A549 (cell line): ENCODE measurements around the gene TIAM2.

Experiments
- CBX2 ChIP-seq: fragments of 200-600 bp; sonication (generic); IDR thresholded peaks from 2 replicates; pipeline ENCODE4 v1.6.1; 2016; ENCODE audit warnings: low read depth, mild to moderate bottlenecking, borderline replicate concordance
- ESRRA ChIP-seq: fragments of 150-350 bp; IDR thresholded peaks from 2 replicates; pipeline ENCODE4 v1.6.1; 2014; ENCODE audit warnings: mild to moderate bottlenecking, low read length, borderline replicate concordance
- MAFK ChIP-seq: fragments of 450-650 bp; IDR thresholded peaks from 2 replicates; pipeline ENCODE4 v1.6.1; 2014; ENCODE audit not compliant: partially characterized antibody
- NPAS2 ChIP-seq: fragments of 250-450 bp; sonication (Bioruptor Pico); IDR thresholded peaks from 2 replicates; pipeline ENCODE4 v1.8.0; 2022; ENCODE audit warnings: mild to moderate bottlenecking, moderate library complexity, borderline replicate concordance
- POLR2A ChIP-seq: IDR thresholded peaks from 2 replicates; pipeline ENCODE4 v1.6.1; 2012; ENCODE audit warnings: mild to moderate bottlenecking, low read length
- POLR2AphosphoS2 ChIP-seq: conservative IDR thresholded peaks from 2 replicates; pipeline ENCODE4 v1.6.1; 2012; ENCODE audit warnings: low read length, improper control_type of control experiment, inconsistent platforms
- RCOR1 ChIP-seq: fragments of 150-350 bp; IDR thresholded peaks from 2 replicates; pipeline ENCODE4 v1.6.1; 2014; ENCODE audit warnings: antibody characterized with exemption, low read length, low read depth
- RFX5 ChIP-seq: fragments of 450-650 bp; IDR thresholded peaks from 2 replicates; pipeline ENCODE4 v1.7.1; 2014; ENCODE audit warnings: antibody characterized with exemption, mild to moderate bottlenecking, moderate library complexity
- TP53 ChIP-seq: fragments of 250-450 bp; sonication (Bioruptor Pico); IDR thresholded peaks from 2 replicates; pipeline ENCODE4 v1.5.0; 2021; ENCODE audit warnings: mild to moderate bottlenecking, moderate library complexity
- ZC3H11A ChIP-seq: fragments of 450-650 bp; IDR thresholded peaks from 2 replicates; pipeline ENCODE4 v1.6.1; 2014; ENCODE audit warnings: antibody characterized with exemption, mild to moderate bottlenecking
- ZNF302 ChIP-seq: fragments of 250-450 bp; sonication (Bioruptor Pico); IDR thresholded peaks from 2 replicates; pipeline ENCODE4 v1.9.0; 2021; ENCODE audit warnings: inconsistent platforms, mild to moderate bottlenecking, moderate library complexity
- TF ChIP-seq, protein P1 (sequence below): fragments of >200 bp; sonication (Bioruptor Twin); formaldehyde crosslinking; IDR thresholded peaks from 3 replicates; pipeline ENCODE4 v1.5.1; 2016
- TF ChIP-seq, protein P2 (sequence below): fragments of 150-350 bp; IDR thresholded peaks from 2 replicates; pipeline ENCODE4 v1.6.1; 2014; ENCODE audit warnings: low read depth, mild to moderate bottlenecking, low read length

DNA sequence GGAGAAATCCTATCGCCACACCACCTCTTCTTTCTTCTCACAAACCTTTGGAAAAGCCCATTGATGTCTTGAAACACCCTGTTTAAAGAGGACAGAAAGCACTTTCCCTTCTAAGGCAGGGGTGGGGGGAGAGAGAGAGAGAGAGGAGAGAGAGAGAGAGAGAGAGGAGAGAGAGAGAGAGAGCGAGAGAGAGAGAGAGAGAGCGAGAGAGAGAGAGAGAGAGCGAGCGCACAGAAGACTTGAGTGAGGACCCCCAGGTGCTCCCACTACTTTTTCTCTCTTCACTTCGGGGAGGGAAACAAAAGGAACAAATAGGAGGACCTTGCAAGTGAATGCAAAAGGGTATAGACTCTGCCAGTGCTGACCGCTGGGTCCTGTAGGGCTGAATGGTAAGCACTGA is 52.4 kb downstream of the TIAM2 start:
- TF ChIP-seq, protein P1, sequence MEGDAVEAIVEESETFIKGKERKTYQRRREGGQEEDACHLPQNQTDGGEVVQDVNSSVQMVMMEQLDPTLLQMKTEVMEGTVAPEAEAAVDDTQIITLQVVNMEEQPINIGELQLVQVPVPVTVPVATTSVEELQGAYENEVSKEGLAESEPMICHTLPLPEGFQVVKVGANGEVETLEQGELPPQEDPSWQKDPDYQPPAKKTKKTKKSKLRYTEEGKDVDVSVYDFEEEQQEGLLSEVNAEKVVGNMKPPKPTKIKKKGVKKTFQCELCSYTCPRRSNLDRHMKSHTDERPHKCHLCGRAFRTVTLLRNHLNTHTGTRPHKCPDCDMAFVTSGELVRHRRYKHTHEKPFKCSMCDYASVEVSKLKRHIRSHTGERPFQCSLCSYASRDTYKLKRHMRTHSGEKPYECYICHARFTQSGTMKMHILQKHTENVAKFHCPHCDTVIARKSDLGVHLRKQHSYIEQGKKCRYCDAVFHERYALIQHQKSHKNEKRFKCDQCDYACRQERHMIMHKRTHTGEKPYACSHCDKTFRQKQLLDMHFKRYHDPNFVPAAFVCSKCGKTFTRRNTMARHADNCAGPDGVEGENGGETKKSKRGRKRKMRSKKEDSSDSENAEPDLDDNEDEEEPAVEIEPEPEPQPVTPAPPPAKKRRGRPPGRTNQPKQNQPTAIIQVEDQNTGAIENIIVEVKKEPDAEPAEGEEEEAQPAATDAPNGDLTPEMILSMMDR, result no peak
- no peak for TF ChIP-seq NPAS2 (CRISPR knock-in tag)
- TF ChIP-seq CBX2, result no peak
- no peak for TF ChIP-seq RCOR1
- TF ChIP-seq, protein P2, sequence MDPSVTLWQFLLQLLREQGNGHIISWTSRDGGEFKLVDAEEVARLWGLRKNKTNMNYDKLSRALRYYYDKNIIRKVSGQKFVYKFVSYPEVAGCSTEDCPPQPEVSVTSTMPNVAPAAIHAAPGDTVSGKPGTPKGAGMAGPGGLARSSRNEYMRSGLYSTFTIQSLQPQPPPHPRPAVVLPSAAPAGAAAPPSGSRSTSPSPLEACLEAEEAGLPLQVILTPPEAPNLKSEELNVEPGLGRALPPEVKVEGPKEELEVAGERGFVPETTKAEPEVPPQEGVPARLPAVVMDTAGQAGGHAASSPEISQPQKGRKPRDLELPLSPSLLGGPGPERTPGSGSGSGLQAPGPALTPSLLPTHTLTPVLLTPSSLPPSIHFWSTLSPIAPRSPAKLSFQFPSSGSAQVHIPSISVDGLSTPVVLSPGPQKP, result no peak
- TF ChIP-seq ESRRA, result no peak
- TF ChIP-seq ZNF302 (CRISPR knock-in tag), result no peak
- no peak for TF ChIP-seq TP53
- no peak for TF ChIP-seq POLR2A
- no peak for TF ChIP-seq POLR2AphosphoS2
- no peak for TF ChIP-seq RFX5
- TF ChIP-seq ZC3H11A, result no peak
- no peak for TF ChIP-seq MAFK
